H9 (cell line): ENCODE results near the gene OR13G1. TPM values are rescaled to one million over a fixed set of nuclear protein-coding genes. Genes with fewer than 3 reads are reported as not detected.

Experiments
- DNase-seq: peaks from one replicate; pipeline ENCODE4 v3.0.0-alpha.2; 2017
- H2AFZ ChIP-seq: one replicate; pipeline ENCODE4 v1.6.1; 2013; ENCODE audit warnings: mild to moderate bottlenecking, low read length, control low read depth, moderate library complexity
- H2AK5ac ChIP-seq: 2 replicates; pipeline ENCODE4 v1.6.1; 2013; ENCODE audit warnings: low read length, control low read depth, mixed read lengths; ENCODE audit not compliant: insufficient read length
- H2BK120ac ChIP-seq: one replicate; pipeline ENCODE4 v1.6.1; 2013; ENCODE audit warnings: low read depth, mild to moderate bottlenecking, low read length, control low read depth, inconsistent platforms; ENCODE audit not compliant: poor library complexity, severe bottlenecking
- H2BK12ac ChIP-seq: 2 replicates; pipeline ENCODE4 v1.6.1; 2013; ENCODE audit warnings: low read length, control low read depth, mixed read lengths, low read depth; ENCODE audit not compliant: insufficient read length
- H2BK15ac ChIP-seq: 2 replicates; pipeline ENCODE4 v1.6.1; 2013; ENCODE audit warnings: low read depth, low read length, control low read depth
- H2BK20ac ChIP-seq: one replicate; pipeline ENCODE4 v1.6.1; 2013; ENCODE audit warnings: low read depth, mild to moderate bottlenecking, low read length, control low read depth, inconsistent platforms; ENCODE audit not compliant: poor library complexity, severe bottlenecking
- H2BK5ac ChIP-seq: 2 replicates; pipeline ENCODE4 v1.6.1; 2013; ENCODE audit warnings: low read length, control low read depth, mixed read lengths; ENCODE audit not compliant: insufficient read length
- H3K14ac ChIP-seq: 2 replicates; pipeline ENCODE4 v1.6.1; 2013; ENCODE audit warnings: low read length, control low read depth; ENCODE audit not compliant: insufficient read depth
- H3K18ac ChIP-seq: 2 replicates; pipeline ENCODE4 v1.6.1; 2013; ENCODE audit warnings: low read depth, mild to moderate bottlenecking, mixed read lengths, low read length, control low read depth; ENCODE audit not compliant: insufficient read length
- H3K23ac ChIP-seq: 2 replicates; pipeline ENCODE4 v1.6.1; 2013; ENCODE audit warnings: low read length, control low read depth, mixed read lengths, low read depth; ENCODE audit not compliant: insufficient read length
- H3K23me2 ChIP-seq: 2 replicates; pipeline ENCODE4 v1.6.1; 2013; ENCODE audit warnings: low read depth, mild to moderate bottlenecking, mixed read lengths, low read length, control low read depth; ENCODE audit not compliant: insufficient read length, poor library complexity, severe bottlenecking
- H3K27ac ChIP-seq: 2 replicates; pipeline ENCODE4 v1.5.1; 2013; ENCODE audit warnings: low read length, control low read depth, mixed read lengths, low read depth; ENCODE audit not compliant: insufficient read length
- H3K27me3 ChIP-seq: 2 replicates; pipeline ENCODE4 v1.6.1; 2013; ENCODE audit warnings: low read length, control low read depth, inconsistent platforms; ENCODE audit not compliant: insufficient read depth
- H3K4ac ChIP-seq: 2 replicates; pipeline ENCODE4 v1.6.1; 2013; ENCODE audit warnings: low read depth, mild to moderate bottlenecking, control low read depth, inconsistent platforms, low read length, moderate library complexity
- H3K4me1 ChIP-seq: 2 replicates; pipeline ENCODE4 v1.6.1; 2013; ENCODE audit warnings: low read length, control low read depth, inconsistent platforms; ENCODE audit not compliant: insufficient read depth
- H3K4me2 ChIP-seq: 2 replicates; pipeline ENCODE4 v1.6.1; 2013; ENCODE audit warnings: low read length, control low read depth, mixed read lengths; ENCODE audit not compliant: insufficient read length, insufficient read depth
- H3K56ac ChIP-seq: 2 replicates; pipeline ENCODE4 v1.6.1; 2013; ENCODE audit warnings: low read depth, mild to moderate bottlenecking, mixed read lengths, low read length, control low read depth; ENCODE audit not compliant: insufficient read length
- H3K79me1 ChIP-seq: 2 replicates; pipeline ENCODE4 v1.6.1; 2013; ENCODE audit warnings: low read depth, mild to moderate bottlenecking, moderate library complexity, low read length, control low read depth, inconsistent platforms; ENCODE audit not compliant: insufficient read depth, poor library complexity, severe bottlenecking
- H3K79me2 ChIP-seq: 2 replicates; pipeline ENCODE4 v1.6.1; 2013; ENCODE audit warnings: low read length, control low read depth, inconsistent platforms; ENCODE audit not compliant: insufficient read depth
- H3K9ac ChIP-seq: 2 replicates; pipeline ENCODE4 v1.6.1; 2013; ENCODE audit warnings: low read length, control low read depth, mixed read lengths; ENCODE audit not compliant: insufficient read length; ENCODE audit errors: extremely low read depth
- H3K9me3 ChIP-seq: one replicate; pipeline ENCODE4 v1.6.1; 2013; ENCODE audit warnings: low read depth, low read length, inconsistent platforms; ENCODE audit not compliant: control insufficient read depth
- H3T11ph ChIP-seq: one replicate; pipeline ENCODE4 v1.6.1; 2013; ENCODE audit warnings: mild to moderate bottlenecking, low read length, control low read depth, inconsistent platforms
- H4K20me1 ChIP-seq: one replicate; pipeline ENCODE4 v1.6.1; 2013; ENCODE audit not compliant: control insufficient read depth, insufficient read length, insufficient read depth
- H4K5ac ChIP-seq: 2 replicates; pipeline ENCODE4 v1.6.1; 2013; ENCODE audit warnings: low read depth, mild to moderate bottlenecking, mixed read lengths, low read length, control low read depth; ENCODE audit not compliant: insufficient read length
- H4K8ac ChIP-seq: replicated peaks from 2 replicates; pipeline ENCODE4 v1.6.1; 2013; ENCODE audit warnings: low read length, control low read depth, mixed read lengths, low read depth; ENCODE audit not compliant: insufficient read length
- H4K91ac ChIP-seq: 2 replicates; pipeline ENCODE4 v1.6.1; 2013; ENCODE audit warnings: low read depth, mild to moderate bottlenecking, moderate library complexity, mixed read lengths, low read length, control low read depth; ENCODE audit not compliant: insufficient read length
- H3K27ac Mint-ChIP-seq, 3 experiments: 2 replicates in 2 of 3; 3 replicates in 1 of 3; pipeline ENCODE4 v1.8.0; 2020 to 2021; ENCODE audit warnings: mixed read lengths in 3 of 3, mild to moderate bottlenecking in 1 of 3, moderate library complexity in 1 of 3
- H3K27me3 Mint-ChIP-seq: 2 replicates; pipeline ENCODE4 v1.8.0; 2021; ENCODE audit warnings: low read depth, mild to moderate bottlenecking, moderate library complexity, mixed read lengths
- H3K36me3 Mint-ChIP-seq, 3 experiments: 2 replicates in 2 of 3; 3 replicates in 1 of 3; pipeline ENCODE4 v1.8.0; 2020 to 2021; ENCODE audit warnings: low read depth in 3 of 3, mixed read lengths in 3 of 3; ENCODE audit not compliant: insufficient read depth in 1 of 3
- H3K4me1 Mint-ChIP-seq, 2 experiments: 2 replicates each; pipeline ENCODE4 v1.8.0; 2020; ENCODE audit warnings: mixed read lengths in 2 of 2
- H3K4me3 Mint-ChIP-seq, 2 experiments: 2 replicates in 1 of 2; 3 replicates in 1 of 2; pipeline ENCODE4 v1.8.0; 2020 to 2021; ENCODE audit warnings: mild to moderate bottlenecking in 2 of 2, mixed read lengths in 2 of 2, moderate library complexity in 1 of 2
- H3K9me3 Mint-ChIP-seq, 2 experiments: 2 replicates in 1 of 2; 3 replicates in 1 of 2; pipeline ENCODE4 v1.8.0; 2020; ENCODE audit warnings: mild to moderate bottlenecking in 2 of 2, mixed read lengths in 2 of 2, moderate library complexity in 1 of 2
- WGBS: extraction: QIAGEN DNeasy Blood & Tissue Kit; methylation state at CpG from one replicate; pipeline ENCODE4 v1.1.7; 2013; ENCODE audit warnings: missing lambda C conversion rate, low lambda C conversion rate, mixed read lengths; ENCODE audit not compliant: insufficient read length; ENCODE audit errors: extremely low coverage; 5-methylcytosine and 5-hydroxymethylcytosine counted together
- total RNA-seq: library from RNA; stranded (reverse); gene quantifications from 2 replicates; pipeline ENCODE4 v1.2.1, GENCODE V29; 2021
- TF ChIP-seq, protein P1 (sequence below): fragments of 200-600 bp; sonication (generic); conservative IDR thresholded peaks from 3 replicates; pipeline ENCODE4 v1.8.0; 2021; ENCODE audit warnings: antibody characterized with exemption, mild to moderate bottlenecking

The OR13G1 gene
- total RNA-seq, 1 experiment from 2014 or later, result not detected

DNA sequence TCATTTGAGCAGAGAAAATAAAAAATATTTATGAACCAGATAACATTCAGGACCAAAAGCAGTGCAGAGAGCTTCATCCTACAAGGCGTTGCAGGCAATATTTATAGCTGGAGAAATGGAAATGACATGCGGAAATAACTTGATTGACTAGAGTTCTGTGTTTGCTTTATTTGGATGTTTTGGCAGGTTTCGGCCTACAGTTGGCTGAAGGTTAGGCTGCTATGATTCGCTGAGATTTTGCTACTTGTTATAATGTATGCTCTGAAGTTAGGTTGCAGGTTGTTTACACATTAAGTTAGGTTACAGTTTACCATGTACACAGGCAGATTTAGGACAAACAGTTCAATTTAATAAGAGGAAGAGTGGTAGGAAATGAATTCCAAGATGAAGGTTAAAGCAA, 632 bp upstream of the OR13G1 start:
- H3K14ac ChIP-seq, result no peak overlapping the region
- no peak overlapping the region for H2BK5ac ChIP-seq
- H2BK12ac ChIP-seq, result no peak overlapping the region
- H3K9ac ChIP-seq, result no peak overlapping the region
- Mint-ChIP-seq H3K9me3 (no peaks in the 10 kb centered on the region; a peak in 2 of 5 replicates), H3K4me3 (no peak overlapping the region), H3K36me3 (no peaks in the 10 kb centered on the region), H3K27ac (no peak overlapping the region; a peak in 1 of 7 replicates), H3K27me3 (no peaks in the 10 kb centered on the region; the same call in 1 of the 2 replicates), H3K4me1 (no peaks in the 10 kb centered on the region)
- no peak overlapping the region for H2BK15ac ChIP-seq
- H2BK120ac ChIP-seq, result no peak overlapping the region
- H2BK20ac ChIP-seq, result no peak overlapping the region
- no peak overlapping the region for H4K8ac ChIP-seq
- H3K4ac ChIP-seq, result no peak overlapping the region
- H4K5ac ChIP-seq, result no peak overlapping the region
- H3K23ac ChIP-seq, result no peak overlapping the region
- H3K4me1 ChIP-seq, result no peaks in the 10 kb centered on the region
- no peak overlapping the region for H3K4me2 ChIP-seq
- no peaks in the 10 kb centered on the region for H3K23me2 ChIP-seq
- DNase-seq, result no peak
- H3K9me3 ChIP-seq, result no peaks in the 10 kb centered on the region
- no peak overlapping the region for H2AK5ac ChIP-seq
- no peak overlapping the region for H3K56ac ChIP-seq
- no peak overlapping the region for H3K18ac ChIP-seq
- no peaks in the 10 kb centered on the region for H3K79me2 ChIP-seq
- WGBS, result no CpG with 5 or more reads among the region's 4 CpGs
- H3T11ph ChIP-seq, result no peak overlapping the region
- no peaks in the 10 kb centered on the region for H3K27me3 ChIP-seq
- H4K91ac ChIP-seq, result no peak overlapping the region
- no peak overlapping the region for H3K27ac ChIP-seq
- no peak overlapping the region for H2AFZ ChIP-seq
- H3K79me1 ChIP-seq, result no peaks in the 10 kb centered on the region
- TF ChIP-seq, protein P1, sequence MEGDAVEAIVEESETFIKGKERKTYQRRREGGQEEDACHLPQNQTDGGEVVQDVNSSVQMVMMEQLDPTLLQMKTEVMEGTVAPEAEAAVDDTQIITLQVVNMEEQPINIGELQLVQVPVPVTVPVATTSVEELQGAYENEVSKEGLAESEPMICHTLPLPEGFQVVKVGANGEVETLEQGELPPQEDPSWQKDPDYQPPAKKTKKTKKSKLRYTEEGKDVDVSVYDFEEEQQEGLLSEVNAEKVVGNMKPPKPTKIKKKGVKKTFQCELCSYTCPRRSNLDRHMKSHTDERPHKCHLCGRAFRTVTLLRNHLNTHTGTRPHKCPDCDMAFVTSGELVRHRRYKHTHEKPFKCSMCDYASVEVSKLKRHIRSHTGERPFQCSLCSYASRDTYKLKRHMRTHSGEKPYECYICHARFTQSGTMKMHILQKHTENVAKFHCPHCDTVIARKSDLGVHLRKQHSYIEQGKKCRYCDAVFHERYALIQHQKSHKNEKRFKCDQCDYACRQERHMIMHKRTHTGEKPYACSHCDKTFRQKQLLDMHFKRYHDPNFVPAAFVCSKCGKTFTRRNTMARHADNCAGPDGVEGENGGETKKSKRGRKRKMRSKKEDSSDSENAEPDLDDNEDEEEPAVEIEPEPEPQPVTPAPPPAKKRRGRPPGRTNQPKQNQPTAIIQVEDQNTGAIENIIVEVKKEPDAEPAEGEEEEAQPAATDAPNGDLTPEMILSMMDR, result no peak
- H4K20me1 ChIP-seq, result no peaks in the 10 kb centered on the region
